Medulla oblongata (tissue), 1 donor: Measurements from ENCODE around the gene PRRT1B.
A peak's percentile ranks its signal among the peaks of the same experiment; 100 is the strongest.
"Not testable (repeated sequence)": the region's sequence is repeated elsewhere in the genome, so short reads cannot be mapped to it uniquely, and the experiment has no call there.

ENCODE experiments used
- DNase-seq: peaks from one replicate; pipeline ENCODE4 v3.0.0-alpha.2; 2015; ENCODE audit errors: extremely low spot score

PRRT1B gene

DNA sequence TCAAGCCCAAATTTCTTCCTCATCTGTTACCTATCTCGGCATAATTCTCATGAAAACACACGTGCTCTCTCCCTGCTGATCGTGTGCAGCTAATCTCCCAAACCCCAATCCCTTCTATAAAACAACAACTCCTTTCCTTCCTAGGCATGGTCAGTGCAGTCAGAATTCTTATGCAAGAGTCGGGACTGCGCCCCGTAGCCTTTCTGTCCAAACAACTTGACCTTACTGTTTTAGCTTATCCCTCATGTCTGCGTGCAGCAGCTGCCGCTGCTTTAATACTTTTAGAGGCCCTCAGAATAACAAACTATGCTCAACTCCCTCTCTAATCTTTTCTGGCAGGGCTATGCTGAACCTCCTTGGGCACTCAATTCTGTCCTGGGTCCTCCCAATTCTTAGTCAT is 5.1 kb downstream of the PRRT1B start:
- DNase-seq = not testable (repeated sequence)

DNA sequence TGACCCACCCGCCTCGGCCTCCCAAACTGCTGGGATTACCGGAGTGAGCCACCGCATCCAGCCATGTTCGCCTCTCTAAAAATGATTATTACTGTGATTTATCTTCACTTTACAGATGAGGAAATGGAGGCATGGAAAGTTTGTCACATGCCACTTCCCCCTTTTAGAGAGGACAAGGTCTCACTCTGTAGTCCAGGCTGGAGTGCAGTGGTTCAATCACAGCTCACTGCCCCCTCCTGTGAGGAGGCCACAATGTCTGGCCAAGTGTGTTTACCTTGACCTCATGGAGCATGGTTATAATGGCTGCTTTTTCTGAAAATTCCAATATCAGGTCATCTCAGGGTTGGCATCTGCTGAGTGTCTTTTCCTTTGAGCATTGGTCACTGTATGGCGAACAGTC is 6.7 kb downstream of the PRRT1B start:
- no peak for DNase-seq

DNA sequence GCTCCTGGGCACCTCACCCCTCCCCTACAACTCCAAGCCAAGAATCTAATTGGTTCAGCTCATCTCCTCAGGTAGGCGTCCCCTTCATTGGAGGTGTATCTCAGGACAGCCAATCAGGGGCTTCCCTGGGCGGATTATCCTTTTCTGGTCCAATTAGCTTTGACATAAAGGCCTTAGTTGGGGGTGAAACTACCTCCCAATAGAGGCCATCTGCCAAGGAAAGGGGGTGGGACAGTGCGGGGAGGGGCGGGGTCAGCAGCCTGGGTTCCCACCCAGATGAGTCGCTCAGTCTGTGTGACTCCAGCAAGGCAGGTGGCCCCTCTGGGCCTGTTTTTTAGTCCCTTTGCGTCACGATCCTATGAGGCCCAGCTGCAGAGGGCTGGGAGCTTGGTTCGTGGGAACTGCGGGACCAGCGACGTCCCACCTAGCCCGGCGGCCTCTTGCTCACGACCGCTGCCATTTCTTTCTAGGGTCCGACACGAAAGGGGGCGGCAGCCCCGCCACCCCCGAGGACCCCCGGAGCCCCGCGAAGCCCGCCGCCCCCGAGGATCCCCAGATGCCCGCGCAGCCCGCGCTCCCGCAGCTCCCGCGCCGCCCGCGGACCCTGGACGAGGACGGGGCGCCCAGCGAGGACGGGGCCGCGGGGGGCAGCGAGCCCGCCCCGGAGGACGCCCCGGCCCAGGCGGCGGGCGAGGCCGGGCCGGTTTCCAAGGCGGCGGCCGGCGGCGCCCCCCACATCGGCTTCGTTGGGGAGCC is 8.9 kb downstream of the PRRT1B start:
- DNase-seq = no peak

DNA sequence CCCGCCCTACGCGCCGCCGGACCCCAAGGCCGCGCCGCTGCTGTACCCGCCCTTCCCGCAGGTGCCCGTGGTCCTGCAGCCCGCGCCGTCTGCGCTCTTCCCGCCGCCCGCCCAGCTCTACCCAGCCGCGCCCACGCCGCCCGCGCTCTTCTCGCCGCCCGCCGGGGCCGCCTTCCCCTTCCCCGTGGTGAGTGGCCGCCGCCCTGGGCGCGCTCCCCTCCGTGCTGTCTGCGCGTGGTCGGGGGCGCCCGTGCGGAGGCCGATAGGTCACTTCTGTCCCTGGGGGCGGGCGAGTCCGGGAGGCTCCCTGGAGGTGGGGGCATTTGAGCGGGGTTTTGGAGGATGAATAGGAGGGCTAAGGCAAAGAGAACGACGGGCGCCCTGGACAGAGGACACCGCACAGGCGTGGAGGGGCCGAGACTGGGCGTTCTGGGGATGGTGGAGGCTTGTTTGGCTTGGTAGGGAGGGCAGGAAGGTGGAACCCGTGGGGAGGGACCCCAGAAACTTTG is 9.6 kb downstream of the PRRT1B start:
- DNase-seq = no peak

DNA sequence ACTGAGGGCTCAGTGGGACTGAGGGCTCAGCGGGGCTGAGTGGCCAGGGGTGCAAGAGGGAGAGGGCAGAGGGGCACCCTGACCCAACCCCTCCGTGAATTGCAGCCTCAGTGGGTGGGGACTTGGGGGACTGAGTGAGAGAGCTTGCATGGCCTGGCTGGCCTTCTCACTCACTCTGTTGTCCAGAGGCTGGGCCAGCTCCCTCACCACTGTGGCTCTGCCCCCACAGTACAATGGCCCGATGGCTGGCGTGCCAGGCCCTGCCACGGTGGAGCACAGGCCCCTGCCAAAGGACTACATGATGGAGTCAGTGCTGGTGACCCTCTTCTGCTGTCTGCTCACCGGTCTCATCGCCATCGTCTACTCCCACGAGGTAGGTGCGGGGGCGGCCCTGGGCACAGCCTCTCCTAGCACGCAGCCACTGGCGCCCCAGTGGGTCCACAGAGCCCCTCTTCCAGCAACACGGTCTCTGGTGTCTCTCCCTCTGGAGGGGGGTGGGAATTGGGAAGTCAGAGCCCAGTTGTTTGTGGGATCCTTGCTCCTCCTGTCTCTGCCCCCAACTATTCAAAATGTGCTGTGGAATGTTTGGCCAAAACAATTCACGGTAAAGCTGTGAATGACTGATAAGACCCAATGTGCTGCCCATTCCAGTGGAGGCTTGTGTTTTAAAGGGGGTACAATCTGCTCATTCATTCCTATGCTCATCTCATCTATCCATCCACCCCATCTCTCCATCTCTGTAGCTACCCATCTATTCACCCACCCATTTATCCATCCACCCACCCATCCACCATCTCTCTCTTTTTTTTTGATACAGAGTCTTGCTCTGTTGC is 10.7 kb downstream of the PRRT1B start:
- DNase-seq = no peak

DNA sequence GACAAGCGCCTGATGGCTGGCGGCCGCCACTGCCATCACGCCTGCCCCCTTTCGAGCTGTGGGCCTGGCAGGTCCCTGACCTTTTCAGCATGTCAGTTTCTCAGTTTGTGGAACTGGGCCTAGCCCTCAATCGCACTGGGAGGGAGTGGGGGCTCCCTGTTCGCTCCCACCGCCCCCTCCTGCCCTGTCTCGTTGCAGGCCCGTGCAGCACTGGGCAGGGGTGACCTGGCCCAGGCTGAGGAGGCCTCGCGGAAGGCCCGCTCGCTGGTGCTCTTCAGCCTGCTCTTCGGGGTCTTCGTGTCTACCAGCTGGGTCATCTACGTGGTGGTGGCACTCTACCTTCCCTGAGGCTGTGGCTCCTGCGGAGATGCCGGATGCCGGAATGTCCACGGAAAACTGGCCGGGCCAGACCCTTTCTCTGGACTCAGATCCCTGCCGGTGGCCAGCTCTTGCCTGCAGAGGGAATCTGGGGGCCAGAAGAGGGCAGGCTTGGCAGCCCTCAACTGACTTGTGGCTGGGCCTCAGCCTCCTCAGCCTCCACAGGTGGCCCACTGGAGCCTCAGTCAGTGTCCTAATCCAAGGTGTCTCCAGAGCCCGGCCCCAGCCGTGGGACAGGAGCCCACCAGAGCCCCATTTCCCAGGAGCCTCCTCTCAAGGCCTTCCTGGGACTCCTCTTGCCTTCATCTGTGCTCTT is 12.7 kb downstream of the PRRT1B start:
- DNase-seq = no peak

DNA sequence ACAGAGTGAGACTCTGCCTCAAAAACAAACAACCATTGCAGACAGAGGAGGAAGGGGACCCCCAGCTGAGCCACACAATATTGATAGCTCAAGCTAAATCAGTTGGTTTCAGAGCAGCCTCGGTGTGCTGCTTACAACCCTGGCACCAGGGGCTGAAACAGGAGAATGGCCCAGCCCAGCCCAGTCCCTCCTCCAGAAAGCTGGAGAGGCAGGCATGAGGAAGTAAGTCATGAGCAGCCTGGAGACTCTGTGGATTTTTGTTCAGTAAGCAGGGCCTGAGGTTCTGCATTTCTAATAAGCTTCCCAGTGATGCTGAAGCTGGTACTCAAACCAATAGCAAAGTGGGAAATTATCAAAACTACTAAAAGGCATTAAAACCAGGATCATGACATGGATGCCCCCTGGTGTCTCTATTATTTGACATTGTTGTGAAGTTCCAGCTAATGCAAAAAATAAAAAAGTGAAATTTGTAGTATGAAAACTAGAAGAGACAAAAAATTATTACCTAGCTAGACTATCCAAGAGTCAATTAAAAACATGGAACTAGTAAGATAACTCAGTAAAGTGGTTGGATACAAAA is 14.2 kb downstream of the PRRT1B start:
- no peak for DNase-seq

DNA sequence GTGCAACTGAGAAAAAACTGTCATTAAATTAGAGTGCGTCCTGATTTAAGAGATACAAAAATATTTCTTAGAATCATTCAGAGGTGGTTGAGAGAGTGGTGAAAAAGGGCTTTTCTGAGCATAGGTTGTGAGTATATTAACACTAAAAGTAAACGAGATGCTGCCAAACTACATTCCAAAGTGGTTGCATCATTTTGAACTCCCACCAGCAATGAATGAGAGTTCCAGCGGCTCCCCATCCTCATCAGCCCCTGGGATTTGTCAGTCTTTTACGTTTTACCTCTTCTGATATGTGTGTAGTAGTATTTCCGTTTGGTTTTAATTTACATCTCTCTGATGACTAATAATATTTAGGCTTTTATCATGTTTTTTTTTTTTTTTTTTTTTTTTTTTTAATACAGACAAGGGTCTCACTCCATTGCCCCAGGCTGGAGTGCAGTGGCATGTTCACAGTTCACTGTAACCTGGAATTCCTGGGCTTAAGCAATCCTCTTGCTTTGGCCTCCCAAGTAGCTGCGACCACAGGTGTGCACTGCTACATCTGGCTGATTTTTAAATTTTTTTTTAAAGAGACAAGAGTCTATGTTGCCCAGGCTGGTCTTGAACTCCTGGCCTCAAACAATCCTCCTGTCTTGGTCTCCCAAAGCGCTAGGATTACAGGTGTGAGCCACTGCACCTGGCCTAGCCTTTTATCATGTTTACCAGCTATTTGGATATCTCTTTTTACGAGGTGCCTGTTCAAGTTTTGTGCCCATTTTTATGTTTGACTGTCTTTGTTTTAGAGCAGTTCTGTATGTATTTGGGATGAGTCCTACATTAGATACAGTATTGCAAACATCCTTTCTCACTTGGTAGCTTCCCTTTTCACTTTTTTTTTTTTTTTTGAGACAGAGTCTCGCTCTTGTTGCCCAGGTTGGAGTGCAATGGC is 17.0 kb downstream of the PRRT1B start:
- DNase-seq = no peak

DNA sequence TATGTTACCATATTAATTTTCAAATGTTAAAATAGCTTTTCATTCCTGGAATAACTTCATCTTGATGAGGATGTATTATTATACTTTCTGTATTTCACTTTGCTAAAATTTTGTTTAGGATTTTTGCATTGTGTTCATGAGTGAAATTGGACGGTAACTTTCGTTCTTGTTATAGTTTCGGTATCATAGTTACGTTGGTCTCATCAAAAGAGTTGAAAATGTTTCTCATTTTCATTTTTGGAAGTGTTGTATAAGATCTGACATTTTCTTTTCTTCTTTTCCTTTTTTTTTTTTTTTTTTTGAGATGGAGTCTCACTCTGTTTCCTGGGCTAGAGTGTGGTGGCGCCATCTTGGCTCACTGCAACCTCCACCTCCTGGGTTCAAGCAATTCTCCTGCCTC is 20.0 kb downstream of the PRRT1B start:
- DNase-seq = no peak

DNA sequence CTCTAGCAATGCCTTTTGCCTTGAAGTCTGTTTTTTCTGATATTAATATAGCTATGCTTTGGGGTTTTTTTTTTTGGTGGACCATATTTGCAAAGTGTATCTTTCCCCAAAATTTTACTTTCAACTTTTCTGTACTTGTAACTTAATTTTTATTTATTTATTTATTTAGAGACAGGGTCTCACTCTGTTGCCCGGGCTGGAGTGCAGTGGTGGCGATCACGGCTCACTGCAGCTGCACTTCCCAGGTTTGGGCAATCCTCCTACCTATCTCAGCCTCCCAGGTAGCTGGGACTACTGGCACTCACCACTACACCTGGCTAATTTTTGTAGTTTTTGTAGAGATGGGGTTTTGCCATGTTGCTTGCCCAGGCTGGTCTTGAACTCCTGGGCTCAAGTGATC is 20.8 kb downstream of the PRRT1B start:
- DNase-seq = no peak

DNA sequence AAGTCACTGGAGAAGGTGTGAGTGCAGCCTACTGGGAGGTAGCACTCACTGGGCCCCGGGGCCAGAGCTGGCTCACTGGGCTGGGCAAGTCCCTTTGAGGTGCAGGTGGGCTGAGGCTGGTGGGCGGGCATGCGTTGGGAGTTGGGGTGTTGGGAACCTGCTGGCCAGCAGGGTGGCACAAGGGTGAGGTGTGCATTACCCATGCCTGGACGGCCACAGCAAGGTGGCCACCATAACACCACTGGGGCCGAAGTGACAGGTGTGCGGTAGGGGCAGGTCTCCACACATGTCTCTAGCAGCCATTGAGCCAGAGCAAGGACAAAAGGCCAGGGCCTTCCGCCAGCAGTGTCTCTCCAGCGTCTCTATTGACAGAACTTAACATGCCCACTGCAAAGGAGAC is 22.6 kb downstream of the PRRT1B start:
- no peak for DNase-seq

DNA sequence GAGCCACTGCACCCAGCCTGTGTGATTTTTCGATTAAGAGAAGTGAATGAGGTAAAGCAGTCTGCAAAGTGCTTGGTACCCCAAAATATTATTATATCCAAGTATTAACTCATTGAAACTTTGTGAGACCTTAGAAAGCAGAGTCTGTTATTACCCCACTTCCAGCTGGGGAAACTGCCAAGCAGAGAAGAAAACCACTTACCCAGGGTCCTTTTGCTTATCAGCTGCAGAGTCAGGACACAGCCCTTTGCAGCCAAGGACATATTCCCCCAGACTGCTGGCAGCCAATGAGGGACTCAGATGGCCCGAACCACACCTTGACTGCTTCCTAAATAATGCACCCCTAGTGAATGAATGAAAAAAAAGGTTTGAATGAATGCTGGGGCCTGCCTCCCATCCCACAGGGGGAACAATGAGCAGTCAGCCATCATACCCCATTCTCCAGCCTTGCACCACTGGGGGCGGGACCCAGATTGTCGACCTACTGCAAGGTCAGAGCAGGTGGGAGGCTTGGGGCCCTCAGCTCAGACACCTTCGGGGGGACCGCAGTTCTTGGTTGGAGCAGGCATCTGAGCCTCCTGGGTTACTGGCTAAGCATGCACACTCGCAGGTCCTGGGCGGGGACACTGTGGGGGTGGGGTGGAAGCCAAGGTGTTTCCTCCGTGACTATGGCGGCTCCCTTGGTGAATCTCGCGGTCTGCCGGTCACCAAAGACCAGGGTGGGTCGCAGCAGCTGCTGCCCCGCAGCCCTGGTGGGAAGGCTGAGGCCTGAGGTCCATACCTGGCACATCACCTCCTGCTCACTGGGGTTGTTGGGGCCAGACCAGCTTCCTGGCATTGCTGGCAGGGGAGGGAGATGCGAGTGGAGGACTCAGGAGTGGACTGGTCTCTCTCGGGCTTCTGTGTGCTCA is 29.7 kb downstream of the PRRT1B start:
- no peak for DNase-seq

DNA sequence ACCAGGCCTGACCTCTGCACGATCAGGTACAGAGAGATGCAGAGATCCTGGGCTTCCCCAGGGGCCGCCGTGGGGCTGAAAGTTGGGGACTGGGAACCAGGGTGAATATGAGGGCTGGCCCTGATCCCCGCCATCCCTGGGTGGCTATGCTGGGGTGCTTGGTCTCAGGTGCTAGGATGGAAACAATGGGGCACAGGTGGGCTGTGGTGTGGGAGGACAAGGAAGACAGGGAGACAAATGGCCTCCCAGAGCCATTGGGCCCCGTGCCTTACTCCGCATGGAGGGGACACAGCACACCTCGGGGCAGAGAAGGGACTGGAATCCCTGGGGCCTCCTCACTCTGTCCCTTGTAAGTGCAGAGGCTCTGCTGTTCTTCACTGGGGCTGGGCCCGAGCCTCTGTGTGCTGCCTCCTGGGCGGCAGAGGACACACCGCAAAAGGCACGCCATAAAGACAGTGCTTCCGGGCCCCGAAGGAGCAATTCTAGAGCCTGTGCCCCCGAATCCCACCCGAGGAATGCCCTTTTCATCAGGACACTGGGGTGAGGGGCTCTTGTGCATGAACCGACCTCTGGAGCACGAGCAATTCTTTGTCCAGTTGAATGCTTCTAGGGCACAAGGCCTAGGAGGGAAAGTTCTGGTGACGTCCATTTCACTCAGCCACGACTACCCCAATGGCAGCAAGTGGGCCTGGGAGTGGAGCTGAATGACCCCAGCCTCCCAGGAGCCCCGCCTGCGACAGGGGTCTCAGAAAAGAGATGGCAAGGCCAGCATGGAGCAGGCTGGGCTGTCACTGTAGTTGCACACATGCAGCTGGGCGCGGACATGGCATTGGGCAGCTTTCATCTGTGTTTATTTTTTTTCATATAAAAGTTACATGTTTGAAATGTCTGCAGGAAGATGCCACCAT is 30.9 kb downstream of the PRRT1B start:
- no peak for DNase-seq

DNA sequence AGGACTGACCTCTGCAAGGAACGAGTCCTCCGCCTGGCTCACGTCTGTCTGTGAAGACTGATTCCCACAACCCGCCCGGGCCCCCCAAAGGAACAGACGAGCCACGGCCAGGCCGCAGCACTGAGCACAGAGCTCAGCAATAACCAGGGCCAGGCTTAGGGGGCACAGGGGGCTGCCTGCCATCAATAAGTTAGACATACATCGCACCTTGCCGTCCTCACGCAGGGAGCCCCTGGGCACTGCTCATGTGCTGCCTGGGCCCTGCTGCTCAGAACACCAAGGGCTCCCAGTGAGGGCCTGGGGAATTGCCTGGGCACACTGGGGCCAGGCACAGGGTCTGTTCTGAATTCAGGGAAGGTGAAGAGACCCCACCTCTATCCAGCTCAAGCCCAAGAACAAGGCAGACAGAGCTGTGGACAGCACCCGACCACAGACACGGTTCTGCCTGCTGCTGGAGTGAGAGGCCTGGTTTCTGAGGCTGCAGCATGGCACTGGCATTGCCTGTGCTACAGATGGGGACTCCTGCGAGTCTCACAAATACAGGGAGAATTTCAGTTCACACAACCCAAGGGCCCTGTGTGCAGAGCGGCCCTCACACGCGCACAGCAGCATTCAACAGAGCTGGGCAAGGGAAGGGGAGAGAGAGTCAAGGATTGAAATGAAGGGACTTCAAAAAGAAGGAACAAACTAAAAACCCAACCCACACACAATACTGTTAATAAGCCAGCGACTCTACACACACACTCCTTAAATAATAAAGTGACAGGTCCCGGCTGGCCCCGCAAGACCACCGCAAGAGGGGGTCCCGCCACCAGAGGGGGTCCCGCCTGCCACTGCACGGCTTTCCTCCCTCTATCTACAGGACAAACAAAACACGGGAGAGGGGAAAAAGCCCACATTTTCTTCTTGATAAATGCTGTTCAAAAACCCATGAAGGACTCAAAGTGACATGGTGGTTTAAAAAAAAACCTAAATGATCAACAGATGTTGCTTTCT is 32.0 kb downstream of the PRRT1B start:
- DNase-seq = no peak

DNA sequence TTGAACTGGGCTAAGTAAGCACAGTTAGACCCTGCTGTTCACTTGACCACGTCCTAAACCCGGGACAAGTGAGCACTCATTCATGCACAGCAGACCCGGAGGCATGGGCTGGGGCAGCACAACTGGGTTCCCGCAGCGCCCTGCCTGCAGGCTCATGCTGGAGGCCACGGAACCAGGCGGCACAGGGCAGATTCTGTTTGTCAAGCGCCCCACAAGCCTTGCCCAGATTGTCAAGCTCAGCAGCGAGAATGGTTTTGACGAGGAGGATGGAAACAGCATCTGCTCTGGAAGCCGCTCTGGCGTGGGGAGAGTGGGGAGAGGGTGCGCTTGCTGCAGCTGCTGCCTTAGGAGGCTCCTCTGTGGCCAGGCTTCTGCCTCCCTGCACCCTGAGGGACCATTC is 32.7 kb downstream of the PRRT1B start:
- no peak for DNase-seq

DNA sequence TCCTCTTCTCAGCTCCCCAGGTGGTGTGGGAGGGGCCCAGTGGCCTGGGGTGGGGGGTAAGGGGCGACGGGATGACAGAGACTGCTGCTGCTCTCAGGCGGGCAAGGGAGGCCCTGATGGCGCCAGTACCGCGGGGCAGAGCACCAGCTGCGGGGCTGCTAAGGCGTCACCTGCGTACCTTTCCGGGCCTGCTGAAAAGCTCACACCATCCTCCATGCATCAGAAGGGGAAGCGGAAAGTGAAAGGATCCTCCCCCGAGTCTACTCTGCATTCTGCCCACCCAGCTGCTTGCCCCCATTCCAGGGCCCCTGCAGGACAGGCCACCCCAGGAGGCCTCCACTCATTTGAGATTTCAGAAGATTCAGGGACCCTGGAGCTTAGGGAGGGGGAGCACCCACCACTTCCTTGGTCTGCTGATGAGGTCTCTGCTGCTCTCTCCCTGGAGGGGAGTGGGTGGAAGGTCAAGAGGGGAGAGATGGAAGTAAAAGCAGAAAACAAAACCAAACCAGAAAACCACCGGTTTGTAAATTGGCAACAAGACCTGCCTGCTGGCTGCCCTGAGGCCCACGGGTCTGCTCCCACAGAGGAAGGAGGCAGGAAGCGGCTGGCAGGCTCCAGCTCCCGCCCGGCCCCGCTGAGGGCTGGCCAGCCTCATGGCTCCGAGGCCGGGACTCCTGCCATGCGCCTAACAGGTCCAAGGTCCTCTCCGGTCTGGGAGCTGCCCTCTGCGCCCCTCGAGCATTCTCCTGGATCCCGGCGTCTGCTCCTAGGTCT is 33.6 kb downstream of the PRRT1B start:
- DNase-seq = peak; percentile 63

DNA sequence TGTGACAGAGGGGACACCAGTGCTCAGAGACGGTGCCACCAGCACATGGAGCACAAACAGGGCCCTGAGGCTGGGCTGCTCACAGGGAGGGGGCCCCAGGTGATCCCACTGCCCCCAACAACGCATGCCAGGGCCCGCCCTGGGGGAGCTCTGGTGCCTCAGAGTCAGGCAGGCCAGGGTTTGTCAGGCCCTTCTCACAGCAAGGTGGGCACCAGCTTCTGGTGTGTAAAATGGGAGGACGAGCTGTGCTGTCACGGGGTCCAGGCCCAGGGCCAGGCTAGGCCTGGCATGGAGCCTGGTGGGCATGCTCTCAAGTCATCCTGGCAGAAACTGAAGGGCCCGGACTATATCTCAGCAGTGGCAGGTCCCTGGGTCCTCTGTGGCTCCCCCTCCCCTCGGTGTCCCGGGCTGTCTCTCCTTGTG is 34.5 kb downstream of the PRRT1B start:
- peak; percentile 48 for DNase-seq
